HG03097 (cell line): ENCODE measurements around the gene ADO.

Source experiments
- ATAC-seq: cut with Tn5 transposase; IDR thresholded peaks from one replicate; pipeline ENCODE4 v1.9.1; 2021; ENCODE audit not compliant: unreplicated experiment, low FRiP score

ADO gene

GRCh38 chr10:62817121-62817765 lies 12.7 kb downstream of the ADO start:
- ATAC-seq: peak; percentile 22

DNA sequence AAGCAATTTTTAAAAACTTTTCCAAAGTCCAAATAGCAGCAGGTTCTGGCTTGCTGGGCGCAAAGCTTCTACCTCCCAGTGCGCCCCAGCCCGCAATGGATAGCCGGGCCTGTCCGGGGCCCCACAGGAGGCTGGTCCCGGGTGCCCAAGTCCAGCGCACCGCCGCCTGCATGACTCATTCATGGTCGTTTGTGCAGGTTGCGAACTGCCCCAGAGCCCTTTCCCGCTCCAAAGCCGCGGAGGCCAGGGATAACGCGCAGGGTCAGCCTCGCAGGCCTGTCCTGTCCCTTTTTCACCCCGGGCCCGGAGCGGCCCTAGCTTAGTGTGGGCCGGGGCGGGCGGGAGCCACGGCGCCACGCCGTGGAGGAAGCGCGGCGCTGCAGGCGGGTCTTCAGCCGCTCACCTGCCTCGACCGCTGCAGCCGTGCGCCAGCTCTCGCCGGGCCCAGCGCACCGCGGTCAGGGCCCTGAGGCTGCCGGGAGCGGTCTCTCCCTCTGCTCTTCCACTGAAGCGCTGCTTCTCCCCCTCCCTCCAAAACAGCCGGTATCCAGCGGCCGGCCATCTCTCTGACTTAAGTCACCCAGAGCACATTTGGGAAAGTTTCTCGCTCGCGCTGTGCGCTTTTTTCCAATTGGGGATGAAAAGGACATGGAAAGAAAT lies 13.4 kb downstream of the ADO start:
- ATAC-seq: peak; percentile 31

- no peak for ATAC-seq
Observed at GRCh38 chr10:62818426-62819011, 14.0 kb downstream of the ADO start.

GRCh38 chr10:62819141-62819920 lies 14.8 kb downstream of the ADO start:
- ATAC-seq: no peak

GRCh38 chr10:62820586-62820985 lies 16.1 kb downstream of the ADO start:
- no peak for ATAC-seq

DNA sequence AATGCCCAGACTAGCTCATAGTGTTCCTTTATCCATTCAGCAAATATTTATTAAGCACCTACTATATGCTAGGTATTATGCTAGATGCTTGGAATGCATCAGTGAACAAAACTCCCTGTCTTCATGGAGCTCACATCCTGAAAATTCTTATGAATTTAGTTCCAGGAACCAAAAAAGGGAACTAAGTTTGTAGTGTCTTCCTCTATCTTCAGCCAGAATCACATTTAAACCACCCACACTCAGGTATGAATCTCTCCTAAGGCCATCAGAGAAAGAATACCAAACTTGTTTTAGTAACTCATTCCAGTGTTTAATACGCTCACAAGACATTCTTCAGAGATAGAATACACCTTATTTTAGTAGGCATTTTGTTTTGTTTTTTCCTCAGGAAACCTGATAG lies 21.8 kb downstream of the ADO start:
- ATAC-seq: no peak

DNA sequence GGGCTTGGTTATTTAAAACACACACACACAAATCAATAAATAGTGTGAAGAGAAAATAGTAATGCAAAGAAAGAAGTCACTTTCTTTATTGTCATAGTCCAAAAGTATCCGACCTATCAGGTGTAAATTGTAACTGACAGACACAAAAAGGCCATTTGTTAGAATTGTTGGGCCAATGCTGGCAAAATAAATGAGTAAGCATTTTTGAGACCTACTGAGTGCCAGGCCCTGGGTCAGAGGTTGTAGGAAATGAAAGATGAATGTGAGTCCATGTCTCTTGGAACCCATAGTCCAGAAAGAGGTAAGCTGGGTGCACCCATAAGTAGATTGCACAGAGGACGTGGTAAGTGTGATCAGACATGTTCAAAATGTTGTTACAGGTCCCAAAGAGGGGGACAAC lies 25.1 kb downstream of the ADO start:
- no peak for ATAC-seq

- no peak for ATAC-seq
Observed at GRCh38 chr10:62830679-62831078, 26.2 kb downstream of the ADO start.

DNA sequence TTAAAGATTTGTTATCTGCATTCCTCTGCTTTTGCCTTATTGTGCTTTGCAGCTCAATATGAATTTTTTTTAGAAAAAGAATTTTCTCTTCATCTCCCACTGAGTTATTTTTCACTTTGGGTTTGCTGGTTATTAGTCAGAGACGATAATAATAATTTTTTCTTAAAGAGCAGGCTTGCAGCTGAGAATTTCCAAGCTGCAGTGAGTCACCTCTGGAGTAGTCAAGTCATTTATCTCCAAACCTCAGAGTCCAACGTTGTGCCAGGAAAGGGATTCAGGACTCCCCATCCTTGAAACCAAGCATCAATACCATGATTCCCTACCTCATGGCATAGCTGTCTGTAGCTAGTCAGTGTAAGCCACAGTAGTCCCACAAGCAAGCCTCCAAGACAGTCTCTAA lies 26.8 kb downstream of the ADO start:
- no peak for ATAC-seq

DNA sequence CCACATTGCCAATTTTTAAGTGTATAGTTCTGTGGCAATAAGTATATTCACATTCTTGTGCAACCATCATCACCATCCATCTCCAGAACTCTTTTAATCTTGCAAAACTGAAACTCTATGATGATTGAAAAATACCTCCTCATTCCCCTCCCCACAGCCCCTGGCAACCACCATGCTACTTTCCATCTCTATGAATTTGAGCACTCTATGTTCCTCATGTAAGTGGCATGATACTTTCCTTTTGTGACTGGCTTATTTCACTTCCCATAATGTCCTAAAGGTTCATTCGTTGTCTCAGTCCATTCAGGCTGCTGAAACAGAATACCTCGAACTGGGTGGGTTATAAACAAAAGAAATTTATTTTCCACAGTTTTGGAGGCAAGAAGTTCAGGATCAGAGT lies 35.1 kb downstream of the ADO start:
- ATAC-seq: no peak

DNA sequence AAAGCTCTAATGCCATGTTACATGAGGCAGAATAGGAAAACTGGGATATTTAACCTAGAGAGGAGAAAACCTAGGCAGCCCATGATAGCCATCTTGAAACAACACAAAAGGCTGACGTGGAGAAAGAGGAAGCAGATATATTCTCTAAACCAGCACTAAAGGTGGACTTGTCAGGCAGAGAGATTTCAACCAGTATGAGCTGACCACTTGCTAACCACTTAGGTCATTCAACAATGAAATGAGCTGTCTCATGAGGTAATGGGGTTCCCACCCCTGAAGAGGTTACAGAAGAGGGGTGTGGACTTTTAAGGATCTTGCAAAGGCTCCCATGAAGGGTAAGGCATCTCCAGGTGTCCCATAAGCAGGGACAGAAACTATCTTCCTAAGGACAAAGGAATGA lies 38.5 kb downstream of the ADO start:
- ATAC-seq: no peak

- no peak for ATAC-seq
Observed at GRCh38 chr10:62843600-62843999, 39.1 kb downstream of the ADO start.

GRCh38 chr10:62844280-62845011 lies 39.9 kb downstream of the ADO start:
- no peak for ATAC-seq

- ATAC-seq: no peak
Observed at GRCh38 chr10:62847433-62847832, 42.9 kb downstream of the ADO start.

GRCh38 chr10:62850646-62851045 lies 46.1 kb downstream of the ADO start:
- ATAC-seq: no peak

- ATAC-seq: no peak
Observed at GRCh38 chr10:62851442-62851841, 46.9 kb downstream of the ADO start.

DNA sequence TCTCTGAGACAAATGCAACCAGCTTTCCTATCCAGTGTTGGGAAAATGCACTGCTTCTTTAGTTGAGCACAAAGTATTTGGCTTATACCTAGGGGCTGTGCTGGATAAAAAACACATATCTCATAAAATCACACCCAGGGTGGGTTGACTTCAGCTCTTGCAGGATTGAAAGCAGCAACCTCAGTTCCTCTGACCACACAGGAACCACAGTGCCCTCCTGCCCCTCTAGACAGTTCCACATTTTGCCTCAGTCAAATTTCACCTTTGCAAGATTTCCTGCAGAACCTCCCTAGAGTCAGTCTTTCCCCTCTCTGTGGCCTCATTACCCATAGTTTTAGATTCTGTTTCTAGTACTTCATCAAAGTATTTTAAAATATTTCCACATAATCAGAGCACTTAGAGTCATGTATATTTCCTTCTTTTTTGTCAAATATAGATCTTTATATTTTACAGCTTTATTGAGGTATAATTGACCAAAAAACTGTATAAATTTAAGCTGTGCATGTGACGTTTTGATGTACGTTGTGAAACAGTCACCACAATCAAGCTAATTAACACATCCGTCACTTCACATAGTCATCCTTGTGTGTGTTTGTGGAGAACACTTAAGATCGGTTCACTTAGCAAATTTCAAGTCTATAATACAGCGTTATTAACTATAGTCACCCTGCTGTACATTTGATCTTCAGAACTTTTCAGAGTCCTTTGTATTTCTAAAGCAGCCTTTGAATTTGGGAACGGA lies 48.6 kb downstream of the ADO start:
- ATAC-seq: peak; percentile 84

DNA sequence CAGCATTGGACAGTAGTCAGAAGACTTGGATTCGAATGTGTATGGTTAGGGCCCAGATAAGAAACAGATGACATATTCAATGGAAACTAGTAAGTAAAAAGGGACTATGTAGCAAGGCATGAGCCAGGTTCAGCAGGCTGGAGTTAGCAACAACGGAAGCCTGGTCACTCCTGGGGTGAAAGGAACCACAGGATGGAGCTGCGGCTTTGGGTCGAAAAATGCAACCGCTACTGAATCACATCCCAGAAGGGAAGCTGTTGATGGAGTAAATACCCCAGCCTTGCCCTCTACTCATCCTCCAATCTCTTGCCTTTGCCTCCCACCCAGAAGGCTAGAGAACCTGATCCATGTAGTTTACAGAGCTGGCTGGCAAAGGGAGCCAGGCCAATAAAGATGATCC lies 49.2 kb downstream of the ADO start:
- no peak for ATAC-seq

GRCh38 chr10:62856021-62856420 lies 51.5 kb downstream of the ADO start:
- no peak for ATAC-seq
